C4-2B (cell line): ENCODE measurements around the gene PIBF1.

ENCODE experiments used
- ZFX ChIP-seq: fragments of 450-650 bp; IDR thresholded peaks from 2 replicates; pipeline ENCODE4 v1.6.1; 2017
- TF ChIP-seq, protein P1 (sequence below): fragments of 450-650 bp; conservative IDR thresholded peaks from 2 replicates; pipeline ENCODE4 v1.5.1; 2017; ENCODE audit warnings: mild to moderate bottlenecking

DNA sequence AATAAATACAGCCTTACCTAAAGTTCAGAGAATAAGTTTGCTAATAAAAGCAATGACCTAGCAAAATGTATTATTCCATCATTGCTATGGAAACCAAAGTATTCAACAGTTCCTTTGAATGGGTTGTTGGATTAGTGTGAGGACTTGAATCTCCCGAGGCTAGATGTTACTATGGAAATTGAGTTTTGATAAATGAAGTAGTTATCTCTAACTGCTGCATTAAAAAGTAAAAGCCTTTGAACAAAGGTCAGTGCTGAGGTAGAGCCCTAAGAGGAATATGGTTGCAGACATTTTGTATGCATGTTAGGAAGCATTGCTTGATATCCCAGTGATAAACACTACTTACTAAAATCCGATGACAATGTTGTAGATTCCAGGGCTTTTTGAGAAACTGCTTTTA is 283.1 kb downstream of the PIBF1 start:
- TF ChIP-seq, protein P1, sequence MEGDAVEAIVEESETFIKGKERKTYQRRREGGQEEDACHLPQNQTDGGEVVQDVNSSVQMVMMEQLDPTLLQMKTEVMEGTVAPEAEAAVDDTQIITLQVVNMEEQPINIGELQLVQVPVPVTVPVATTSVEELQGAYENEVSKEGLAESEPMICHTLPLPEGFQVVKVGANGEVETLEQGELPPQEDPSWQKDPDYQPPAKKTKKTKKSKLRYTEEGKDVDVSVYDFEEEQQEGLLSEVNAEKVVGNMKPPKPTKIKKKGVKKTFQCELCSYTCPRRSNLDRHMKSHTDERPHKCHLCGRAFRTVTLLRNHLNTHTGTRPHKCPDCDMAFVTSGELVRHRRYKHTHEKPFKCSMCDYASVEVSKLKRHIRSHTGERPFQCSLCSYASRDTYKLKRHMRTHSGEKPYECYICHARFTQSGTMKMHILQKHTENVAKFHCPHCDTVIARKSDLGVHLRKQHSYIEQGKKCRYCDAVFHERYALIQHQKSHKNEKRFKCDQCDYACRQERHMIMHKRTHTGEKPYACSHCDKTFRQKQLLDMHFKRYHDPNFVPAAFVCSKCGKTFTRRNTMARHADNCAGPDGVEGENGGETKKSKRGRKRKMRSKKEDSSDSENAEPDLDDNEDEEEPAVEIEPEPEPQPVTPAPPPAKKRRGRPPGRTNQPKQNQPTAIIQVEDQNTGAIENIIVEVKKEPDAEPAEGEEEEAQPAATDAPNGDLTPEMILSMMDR, result no peak
- no peak for TF ChIP-seq ZFX
